ENCODE data around the gene NPC1.

DNA sequence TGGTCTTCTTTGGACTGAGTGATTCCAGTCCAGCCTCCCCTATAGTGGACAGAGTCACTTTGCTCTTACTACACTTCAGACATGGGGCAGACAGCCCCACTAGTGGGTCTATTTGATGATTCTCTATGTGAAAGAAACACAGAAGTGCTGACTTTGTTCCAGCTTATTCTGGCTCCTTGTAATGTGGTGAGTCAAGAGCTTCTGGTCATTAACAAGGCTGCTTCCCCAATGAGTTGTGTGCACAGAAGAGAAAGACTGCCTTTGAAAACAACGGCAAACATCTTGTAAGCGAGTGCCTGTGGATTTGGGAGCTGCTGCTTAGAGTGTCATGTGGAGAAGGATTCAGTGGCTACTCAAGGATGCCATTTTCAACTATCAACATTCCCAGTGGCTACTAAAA, 43.8 kb downstream of the NPC1 start:
- TF ChIP-seq POLR2AphosphoS5 (IDR thresholded peaks at IDR 0.05) (no peak), POLR2A (IDR thresholded peaks at IDR 0.05) (no peak)
- TF ChIP-seq, protein P1, sequence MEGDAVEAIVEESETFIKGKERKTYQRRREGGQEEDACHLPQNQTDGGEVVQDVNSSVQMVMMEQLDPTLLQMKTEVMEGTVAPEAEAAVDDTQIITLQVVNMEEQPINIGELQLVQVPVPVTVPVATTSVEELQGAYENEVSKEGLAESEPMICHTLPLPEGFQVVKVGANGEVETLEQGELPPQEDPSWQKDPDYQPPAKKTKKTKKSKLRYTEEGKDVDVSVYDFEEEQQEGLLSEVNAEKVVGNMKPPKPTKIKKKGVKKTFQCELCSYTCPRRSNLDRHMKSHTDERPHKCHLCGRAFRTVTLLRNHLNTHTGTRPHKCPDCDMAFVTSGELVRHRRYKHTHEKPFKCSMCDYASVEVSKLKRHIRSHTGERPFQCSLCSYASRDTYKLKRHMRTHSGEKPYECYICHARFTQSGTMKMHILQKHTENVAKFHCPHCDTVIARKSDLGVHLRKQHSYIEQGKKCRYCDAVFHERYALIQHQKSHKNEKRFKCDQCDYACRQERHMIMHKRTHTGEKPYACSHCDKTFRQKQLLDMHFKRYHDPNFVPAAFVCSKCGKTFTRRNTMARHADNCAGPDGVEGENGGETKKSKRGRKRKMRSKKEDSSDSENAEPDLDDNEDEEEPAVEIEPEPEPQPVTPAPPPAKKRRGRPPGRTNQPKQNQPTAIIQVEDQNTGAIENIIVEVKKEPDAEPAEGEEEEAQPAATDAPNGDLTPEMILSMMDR (IDR thresholded peaks at IDR 0.05): no peak
